GM23338 (cell line): ENCODE measurements around the gene DDA1. TPM values are rescaled to one million over a fixed set of nuclear protein-coding genes. Genes with fewer than 3 reads are reported as not detected.
A peak's percentile ranks its signal among the peaks of the same experiment; 100 is the strongest.

Source experiments
- ATAC-seq: fragments of 200-7000 bp; cut with Tn5 transposase; 3 replicates; pipeline ENCODE4 v1.9.1; 2020
- DNase-seq: peaks from one replicate; pipeline ENCODE4 v3.0.0-alpha.2; 2015; ENCODE audit warnings: low spot score
- H2AFZ ChIP-seq: fragments of 200-600 bp; sonication (generic); 2 replicates; pipeline ENCODE4 v1.8.0; 2016; ENCODE audit warnings: antibody characterized with exemption, mild to moderate bottlenecking, moderate library complexity
- H3F3A ChIP-seq: fragments of 200-600 bp; sonication (generic); replicated peaks from 2 replicates; pipeline ENCODE4 v1.8.0; 2017; ENCODE audit warnings: antibody characterized with exemption, mixed run types, low read depth
- H3K27ac ChIP-seq: fragments of 200-600 bp; sonication (generic); 2 replicates; pipeline ENCODE4 v1.6.1; 2016; ENCODE audit warnings: low read depth
- H3K27me3 ChIP-seq: fragments of 200-600 bp; sonication (generic); 2 replicates; pipeline ENCODE4 v1.8.0; 2016; ENCODE audit warnings: mild to moderate bottlenecking, mixed run types, moderate library complexity; ENCODE audit not compliant: insufficient read depth
- H3K36me3 ChIP-seq: fragments of 200-600 bp; sonication (generic); 2 replicates; pipeline ENCODE4 v1.8.0; 2016; ENCODE audit warnings: mild to moderate bottlenecking; ENCODE audit not compliant: insufficient read depth
- H3K4me1 ChIP-seq: fragments of 200-600 bp; sonication (generic); 2 replicates; pipeline ENCODE4 v1.8.0; 2016; ENCODE audit warnings: mild to moderate bottlenecking, moderate library complexity; ENCODE audit not compliant: insufficient read depth
- H3K4me2 ChIP-seq: fragments of 200-600 bp; sonication (generic); 2 replicates; pipeline ENCODE4 v1.7.1; 2017; ENCODE audit warnings: mixed run types
- H3K4me3 ChIP-seq: fragments of 200-600 bp; sonication (generic); 2 replicates; pipeline ENCODE4 v1.6.1; 2016; ENCODE audit warnings: mixed run types
- H3K79me2 ChIP-seq: fragments of 200-600 bp; sonication (generic); replicated peaks from 2 replicates; pipeline ENCODE4 v1.8.0; 2017; ENCODE audit warnings: mild to moderate bottlenecking; ENCODE audit not compliant: insufficient read depth
- H3K9me2 ChIP-seq: fragments of 200-600 bp; sonication (generic); 2 replicates; pipeline ENCODE4 v1.8.0; 2017; ENCODE audit not compliant: insufficient read depth
- H4K20me1 ChIP-seq: fragments of 200-600 bp; sonication (generic); replicated peaks from 2 replicates; pipeline ENCODE4 v1.8.0; 2017; ENCODE audit warnings: mild to moderate bottlenecking; ENCODE audit not compliant: insufficient read depth
- H3K27ac Mint-ChIP-seq: 2 replicates; pipeline ENCODE4 v1.8.0; 2020; ENCODE audit warnings: inconsistent platforms, mild to moderate bottlenecking, moderate library complexity, mixed read lengths
- H3K27me3 Mint-ChIP-seq: 3 replicates; pipeline ENCODE4 v1.8.0; 2022; ENCODE audit warnings: low read depth, mild to moderate bottlenecking, moderate library complexity, mixed read lengths, inconsistent platforms; ENCODE audit not compliant: insufficient read depth, poor library complexity
- H3K36me3 Mint-ChIP-seq: 3 replicates; pipeline ENCODE4 v1.8.0; 2021; ENCODE audit warnings: low read depth, mild to moderate bottlenecking, inconsistent platforms, moderate library complexity, mixed read lengths
- H3K4me1 Mint-ChIP-seq: 3 replicates; pipeline ENCODE4 v1.8.0; 2020; ENCODE audit warnings: mild to moderate bottlenecking, inconsistent platforms, mixed read lengths
- H3K4me3 Mint-ChIP-seq: 3 replicates; pipeline ENCODE4 v1.8.0; 2021; ENCODE audit warnings: moderate library complexity, mild to moderate bottlenecking, inconsistent platforms, mixed read lengths
- H3K9me3 Mint-ChIP-seq: 3 replicates; pipeline ENCODE4 v1.8.0; 2020; ENCODE audit warnings: moderate library complexity, mild to moderate bottlenecking, inconsistent platforms, mixed read lengths
- CREB1 ChIP-seq: fragments of 250-450 bp; sonication (Bioruptor Pico); IDR thresholded peaks from 2 replicates; pipeline ENCODE4 v1.5.0; 2020; ENCODE audit warnings: low read depth, mild to moderate bottlenecking, moderate library complexity
- CTCF ChIP-seq, 2 experiments: fragments of 200-600 bp in 1 of 2; sonication (generic) in 1 of 2; conservative IDR thresholded peaks; 2 replicates each; pipeline versions ENCODE4 v1.5.1 to v1.6.1; 2016 to 2017; ENCODE audit warnings: antibody characterized with exemption in 2 of 2, low read depth in 2 of 2, mild to moderate bottlenecking in 2 of 2, moderate library complexity in 1 of 2
- ETS1 ChIP-seq: IDR thresholded peaks from 2 replicates; pipeline ENCODE4 v1.6.1; 2016; ENCODE audit warnings: antibody characterized with exemption
- EZH2 ChIP-seq: fragments of 200-600 bp; sonication (generic); IDR thresholded peaks from one replicate; pipeline ENCODE4 v1.8.0; 2017; ENCODE audit warnings: antibody characterized with exemption, mild to moderate bottlenecking, low read depth; ENCODE audit not compliant: unreplicated experiment
- EZH2phosphoT487 ChIP-seq: fragments of 200-600 bp; sonication (generic); IDR thresholded peaks from one replicate; pipeline ENCODE4 v1.8.1; 2018; ENCODE audit warnings: antibody characterized with exemption; ENCODE audit not compliant: unreplicated experiment
- JUNB ChIP-seq: IDR thresholded peaks from one replicate; pipeline ENCODE4 v1.6.1; 2016; ENCODE audit warnings: antibody characterized with exemption; ENCODE audit not compliant: unreplicated experiment
- NANOG ChIP-seq: IDR thresholded peaks from 2 replicates; pipeline ENCODE4 v1.6.1; 2016; ENCODE audit warnings: antibody characterized with exemption, borderline replicate concordance
- POLR2AphosphoS5 ChIP-seq: IDR thresholded peaks from 2 replicates; pipeline ENCODE4 v1.6.1; 2016; ENCODE audit warnings: antibody characterized with exemption, low read depth
- STAT1 ChIP-seq: IDR thresholded peaks from one replicate; pipeline ENCODE4 v1.6.1; 2016; ENCODE audit warnings: antibody characterized with exemption; ENCODE audit not compliant: unreplicated experiment
- ZNF114 ChIP-seq: fragments of 250-450 bp; sonication (Bioruptor Pico); IDR thresholded peaks from 2 replicates; pipeline ENCODE4 v1.5.0; 2020; ENCODE audit warnings: mild to moderate bottlenecking, moderate library complexity
- ZNF331 ChIP-seq: fragments of 250-450 bp; sonication (Bioruptor Pico); IDR thresholded peaks from 2 replicates; pipeline ENCODE4 v1.5.0; 2020; ENCODE audit warnings: low read depth, mild to moderate bottlenecking, moderate library complexity
- polyA plus RNA-seq: library from polyadenylated mRNA; unstranded; fragments of >200 nt; fragmentation: Nextera tagmentation; extraction: Ambion mirVana; gene quantifications from 2 replicates; pipeline ENCODE4 v1.2.1, GENCODE V29; 2016
- total RNA-seq: library from RNA; depleted of rRNA; stranded (reverse); fragments of >200 nt; shearing (Covaris generic); gene quantifications from 2 replicates; pipeline ENCODE4 v1.2.3, GENCODE V29; 2014
- TF ChIP-seq, protein P1 (sequence below): IDR thresholded peaks from one replicate; pipeline ENCODE4 v1.6.1; 2018; ENCODE audit warnings: antibody characterized with exemption; ENCODE audit not compliant: unreplicated experiment
- TF ChIP-seq, protein P2 (sequence below): fragments of 250-450 bp; sonication (Bioruptor Pico); IDR thresholded peaks from 2 replicates; pipeline ENCODE4 v1.5.0; 2020; ENCODE audit warnings: mild to moderate bottlenecking, moderate library complexity

The DDA1 gene
- total and polyA plus RNA-seq, 2 experiments from 2014 or later = 34.6 to 107 TPM

DNA sequence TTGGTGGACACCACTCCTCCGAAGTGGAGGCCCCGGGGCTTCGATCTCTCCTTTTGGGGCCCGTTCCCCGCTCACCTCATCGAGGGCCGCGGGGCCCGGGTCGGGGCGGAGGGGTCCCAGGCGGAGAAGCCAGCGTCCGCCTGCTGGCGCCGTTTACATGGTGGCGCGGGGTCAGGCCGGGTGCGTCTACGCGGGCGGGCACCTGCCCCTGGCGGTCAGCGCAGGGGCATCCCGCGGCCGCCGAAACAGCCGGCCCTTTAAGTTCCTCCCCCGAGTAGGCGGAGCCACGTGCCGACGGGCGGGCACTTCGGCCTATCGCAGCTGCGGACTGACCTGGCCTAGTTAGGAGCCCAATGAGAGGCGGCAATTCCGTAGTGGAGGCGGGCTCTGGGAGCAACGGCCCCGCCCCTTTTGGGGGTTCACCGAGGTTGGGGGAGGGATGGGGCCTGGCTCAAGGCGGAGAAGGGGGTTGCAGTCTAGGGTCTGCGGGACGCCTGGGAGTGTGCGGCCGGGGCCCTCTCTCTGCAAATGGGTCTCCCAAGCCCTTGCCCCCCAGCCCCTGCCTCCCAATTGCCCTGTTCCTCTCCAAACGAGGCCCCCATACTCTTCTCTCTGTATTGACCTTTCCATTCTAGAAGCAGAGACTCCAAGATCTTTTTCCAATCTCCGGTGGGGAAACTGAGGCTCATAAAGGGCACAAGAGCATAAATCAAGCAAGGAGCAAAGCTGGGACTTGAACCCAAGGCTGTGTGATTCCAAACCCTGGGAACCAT lies 6.0 kb upstream of the DDA1 start, which contains the start of gene ABHD8:
Gene ABHD8 (minus strand): TSS at position 259 of the 773 bp plus-strand sequence. CDS start 1,809 bp downstream, outside the sequence.
- peak within 1 kb of the TSS; percentile 67; the same call in 1 of the 2 replicates for H3K27ac ChIP-seq
- Mint-ChIP-seq H3K4me3 (peak within 1 kb of the TSS; percentile 70), H3K4me1 (peaks cover 36% of the 10 kb centered on the region), H3K36me3 (peaks cover 14% of the 10 kb centered on the region), H3K9me3 (peaks cover 3% of the 10 kb centered on the region; the same call in 2 of the 3 replicates), H3K27ac (peak within 1 kb of the TSS; percentile 51; the same call in 1 of the 2 replicates), H3K27me3 (peaks cover 23% of the 10 kb centered on the region)
- H3K27me3 ChIP-seq = no peaks in the 10 kb centered on the region
- H3K36me3 ChIP-seq = no peaks in the 10 kb centered on the region
- ATAC-seq (peak; percentile 77), DNase-seq (peak; percentile 99)
- peaks cover 37% of the 10 kb centered on the region for H3F3A ChIP-seq
- peaks cover 37% of the 10 kb centered on the region for H3K4me1 ChIP-seq
- peaks cover 3% of the 10 kb centered on the region; the same call in 1 of the 2 replicates for H4K20me1 ChIP-seq
- TF ChIP-seq ZNF331 (CRISPR knock-in tag) = no peak
- no peak for TF ChIP-seq EZH2phosphoT487
- TF ChIP-seq JUNB = no peak
- TF ChIP-seq ETS1 = no peak
- TF ChIP-seq, protein P1, sequence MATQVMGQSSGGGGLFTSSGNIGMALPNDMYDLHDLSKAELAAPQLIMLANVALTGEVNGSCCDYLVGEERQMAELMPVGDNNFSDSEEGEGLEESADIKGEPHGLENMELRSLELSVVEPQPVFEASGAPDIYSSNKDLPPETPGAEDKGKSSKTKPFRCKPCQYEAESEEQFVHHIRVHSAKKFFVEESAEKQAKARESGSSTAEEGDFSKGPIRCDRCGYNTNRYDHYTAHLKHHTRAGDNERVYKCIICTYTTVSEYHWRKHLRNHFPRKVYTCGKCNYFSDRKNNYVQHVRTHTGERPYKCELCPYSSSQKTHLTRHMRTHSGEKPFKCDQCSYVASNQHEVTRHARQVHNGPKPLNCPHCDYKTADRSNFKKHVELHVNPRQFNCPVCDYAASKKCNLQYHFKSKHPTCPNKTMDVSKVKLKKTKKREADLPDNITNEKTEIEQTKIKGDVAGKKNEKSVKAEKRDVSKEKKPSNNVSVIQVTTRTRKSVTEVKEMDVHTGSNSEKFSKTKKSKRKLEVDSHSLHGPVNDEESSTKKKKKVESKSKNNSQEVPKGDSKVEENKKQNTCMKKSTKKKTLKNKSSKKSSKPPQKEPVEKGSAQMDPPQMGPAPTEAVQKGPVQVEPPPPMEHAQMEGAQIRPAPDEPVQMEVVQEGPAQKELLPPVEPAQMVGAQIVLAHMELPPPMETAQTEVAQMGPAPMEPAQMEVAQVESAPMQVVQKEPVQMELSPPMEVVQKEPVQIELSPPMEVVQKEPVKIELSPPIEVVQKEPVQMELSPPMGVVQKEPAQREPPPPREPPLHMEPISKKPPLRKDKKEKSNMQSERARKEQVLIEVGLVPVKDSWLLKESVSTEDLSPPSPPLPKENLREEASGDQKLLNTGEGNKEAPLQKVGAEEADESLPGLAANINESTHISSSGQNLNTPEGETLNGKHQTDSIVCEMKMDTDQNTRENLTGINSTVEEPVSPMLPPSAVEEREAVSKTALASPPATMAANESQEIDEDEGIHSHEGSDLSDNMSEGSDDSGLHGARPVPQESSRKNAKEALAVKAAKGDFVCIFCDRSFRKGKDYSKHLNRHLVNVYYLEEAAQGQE = no peak
- no peak for TF ChIP-seq EZH2
- peak; percentile 79 for TF ChIP-seq POLR2AphosphoS5
- no peak for TF ChIP-seq ZNF114 (CRISPR knock-in tag)
- no peak for TF ChIP-seq NANOG
- TF ChIP-seq, protein P2, sequence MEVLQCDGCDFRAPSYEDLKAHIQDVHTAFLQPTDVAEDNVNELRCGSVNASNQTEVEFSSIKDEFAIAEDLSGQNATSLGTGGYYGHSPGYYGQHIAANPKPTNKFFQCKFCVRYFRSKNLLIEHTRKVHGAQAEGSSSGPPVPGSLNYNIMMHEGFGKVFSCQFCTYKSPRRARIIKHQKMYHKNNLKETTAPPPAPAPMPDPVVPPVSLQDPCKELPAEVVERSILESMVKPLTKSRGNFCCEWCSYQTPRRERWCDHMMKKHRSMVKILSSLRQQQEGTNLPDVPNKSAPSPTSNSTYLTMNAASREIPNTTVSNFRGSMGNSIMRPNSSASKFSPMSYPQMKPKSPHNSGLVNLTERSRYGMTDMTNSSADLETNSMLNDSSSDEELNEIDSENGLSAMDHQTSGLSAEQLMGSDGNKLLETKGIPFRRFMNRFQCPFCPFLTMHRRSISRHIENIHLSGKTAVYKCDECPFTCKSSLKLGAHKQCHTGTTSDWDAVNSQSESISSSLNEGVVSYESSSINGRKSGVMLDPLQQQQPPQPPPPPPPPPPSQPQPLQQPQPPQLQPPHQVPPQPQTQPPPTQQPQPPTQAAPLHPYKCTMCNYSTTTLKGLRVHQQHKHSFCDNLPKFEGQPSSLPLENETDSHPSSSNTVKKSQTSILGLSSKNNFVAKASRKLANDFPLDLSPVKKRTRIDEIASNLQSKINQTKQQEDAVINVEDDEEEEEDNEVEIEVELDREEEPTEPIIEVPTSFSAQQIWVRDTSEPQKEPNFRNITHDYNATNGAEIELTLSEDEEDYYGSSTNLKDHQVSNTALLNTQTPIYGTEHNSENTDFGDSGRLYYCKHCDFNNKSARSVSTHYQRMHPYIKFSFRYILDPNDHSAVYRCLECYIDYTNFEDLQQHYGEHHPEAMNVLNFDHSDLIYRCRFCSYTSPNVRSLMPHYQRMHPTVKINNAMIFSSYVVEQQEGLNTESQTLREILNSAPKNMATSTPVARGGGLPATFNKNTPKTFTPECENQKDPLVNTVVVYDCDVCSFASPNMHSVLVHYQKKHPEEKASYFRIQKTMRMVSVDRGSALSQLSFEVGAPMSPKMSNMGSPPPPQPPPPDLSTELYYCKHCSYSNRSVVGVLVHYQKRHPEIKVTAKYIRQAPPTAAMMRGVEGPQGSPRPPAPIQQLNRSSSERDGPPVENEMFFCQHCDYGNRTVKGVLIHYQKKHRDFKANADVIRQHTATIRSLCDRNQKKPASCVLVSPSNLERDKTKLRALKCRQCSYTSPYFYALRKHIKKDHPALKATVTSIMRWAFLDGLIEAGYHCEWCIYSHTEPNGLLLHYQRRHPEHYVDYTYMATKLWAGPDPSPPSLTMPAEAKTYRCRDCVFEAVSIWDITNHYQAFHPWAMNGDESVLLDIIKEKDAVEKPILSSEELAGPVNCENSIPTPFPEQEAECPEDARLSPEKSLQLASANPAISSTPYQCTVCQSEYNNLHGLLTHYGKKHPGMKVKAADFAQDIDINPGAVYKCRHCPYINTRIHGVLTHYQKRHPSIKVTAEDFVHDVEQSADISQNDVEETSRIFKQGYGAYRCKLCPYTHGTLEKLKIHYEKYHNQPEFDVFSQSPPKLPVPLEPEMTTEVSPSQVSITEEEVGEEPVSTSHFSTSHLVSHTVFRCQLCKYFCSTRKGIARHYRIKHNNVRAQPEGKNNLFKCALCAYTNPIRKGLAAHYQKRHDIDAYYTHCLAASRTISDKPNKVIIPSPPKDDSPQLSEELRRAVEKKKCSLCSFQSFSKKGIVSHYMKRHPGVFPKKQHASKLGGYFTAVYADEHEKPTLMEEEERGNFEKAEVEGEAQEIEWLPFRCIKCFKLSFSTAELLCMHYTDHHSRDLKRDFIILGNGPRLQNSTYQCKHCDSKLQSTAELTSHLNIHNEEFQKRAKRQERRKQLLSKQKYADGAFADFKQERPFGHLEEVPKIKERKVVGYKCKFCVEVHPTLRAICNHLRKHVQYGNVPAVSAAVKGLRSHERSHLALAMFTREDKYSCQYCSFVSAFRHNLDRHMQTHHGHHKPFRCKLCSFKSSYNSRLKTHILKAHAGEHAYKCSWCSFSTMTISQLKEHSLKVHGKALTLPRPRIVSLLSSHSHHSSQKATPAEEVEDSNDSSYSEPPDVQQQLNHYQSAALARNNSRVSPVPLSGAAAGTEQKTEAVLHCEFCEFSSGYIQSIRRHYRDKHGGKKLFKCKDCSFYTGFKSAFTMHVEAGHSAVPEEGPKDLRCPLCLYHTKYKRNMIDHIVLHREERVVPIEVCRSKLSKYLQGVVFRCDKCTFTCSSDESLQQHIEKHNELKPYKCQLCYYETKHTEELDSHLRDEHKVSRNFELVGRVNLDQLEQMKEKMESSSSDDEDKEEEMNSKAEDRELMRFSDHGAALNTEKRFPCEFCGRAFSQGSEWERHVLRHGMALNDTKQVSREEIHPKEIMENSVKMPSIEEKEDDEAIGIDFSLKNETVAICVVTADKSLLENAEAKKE (CRISPR knock-in tag) = no peak
- no peak for TF ChIP-seq STAT1
- peak; percentile 34 to 40 for TF ChIP-seq CTCF (conservative IDR thresholded peaks at IDR 0.05; ENCODE audit: low read depth in 2 of 2)
- peak; percentile 75 for TF ChIP-seq CREB1
- peaks cover 11% of the 10 kb centered on the region for H3K79me2 ChIP-seq
- no peaks in the 10 kb centered on the region for H3K9me2 ChIP-seq
- peak within 1 kb of the TSS; percentile 74 for H3K4me3 ChIP-seq
- H2AFZ ChIP-seq = no peak within 1 kb of the TSS
- H3K4me2 ChIP-seq = peak within 1 kb of the TSS; percentile 80
